CMK (cell line): ENCODE measurements around the gene TMEM219.

ENCODE experiments used
- DNase-seq: peaks from one replicate; pipeline ENCODE4 v3.0.0-alpha.2; 2010; ENCODE audit warnings: low read depth

The TMEM219 gene

DNA sequence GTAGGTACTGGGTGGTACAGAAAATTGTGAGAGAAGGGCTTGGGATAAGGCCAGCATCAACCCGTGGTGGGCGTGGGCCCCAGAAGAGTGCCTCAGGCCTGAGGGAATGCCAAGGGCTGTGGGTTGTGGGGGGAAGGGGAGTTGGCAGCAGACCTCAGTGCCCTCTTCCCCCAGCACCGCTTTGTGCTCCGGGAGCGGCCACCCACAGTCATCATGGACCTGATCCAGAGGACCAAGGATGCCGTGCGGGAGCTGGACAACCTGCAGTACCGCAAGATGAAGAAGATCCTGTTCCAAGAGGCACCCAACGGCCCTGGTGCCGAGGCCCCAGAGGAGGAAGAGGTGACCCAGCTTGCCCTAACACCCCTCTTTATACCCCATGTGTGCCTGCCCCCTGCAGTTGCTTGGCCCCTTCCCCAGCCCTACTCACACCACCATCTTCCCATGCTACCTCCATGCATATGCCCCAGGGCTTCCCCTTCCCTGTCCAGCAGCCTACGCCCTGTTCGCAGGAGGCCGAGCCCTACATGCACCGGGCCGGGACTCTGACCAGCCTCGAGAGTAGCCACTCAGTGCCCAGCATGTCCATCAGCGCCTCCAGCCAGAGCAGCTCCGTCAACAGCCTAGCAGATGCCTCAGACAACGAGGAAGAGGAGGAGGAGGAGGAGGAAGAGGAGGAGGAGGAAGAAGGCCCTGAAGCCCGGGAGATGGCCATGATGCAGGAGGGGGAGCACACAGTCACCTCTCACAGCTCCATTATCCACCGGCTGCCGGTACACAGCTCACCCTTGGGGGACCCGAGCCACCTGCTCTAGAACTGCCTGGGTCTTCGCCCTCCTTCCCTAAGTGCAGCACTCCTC is 20.9 kb downstream of the TMEM219 start:
- no peak for DNase-seq

DNA sequence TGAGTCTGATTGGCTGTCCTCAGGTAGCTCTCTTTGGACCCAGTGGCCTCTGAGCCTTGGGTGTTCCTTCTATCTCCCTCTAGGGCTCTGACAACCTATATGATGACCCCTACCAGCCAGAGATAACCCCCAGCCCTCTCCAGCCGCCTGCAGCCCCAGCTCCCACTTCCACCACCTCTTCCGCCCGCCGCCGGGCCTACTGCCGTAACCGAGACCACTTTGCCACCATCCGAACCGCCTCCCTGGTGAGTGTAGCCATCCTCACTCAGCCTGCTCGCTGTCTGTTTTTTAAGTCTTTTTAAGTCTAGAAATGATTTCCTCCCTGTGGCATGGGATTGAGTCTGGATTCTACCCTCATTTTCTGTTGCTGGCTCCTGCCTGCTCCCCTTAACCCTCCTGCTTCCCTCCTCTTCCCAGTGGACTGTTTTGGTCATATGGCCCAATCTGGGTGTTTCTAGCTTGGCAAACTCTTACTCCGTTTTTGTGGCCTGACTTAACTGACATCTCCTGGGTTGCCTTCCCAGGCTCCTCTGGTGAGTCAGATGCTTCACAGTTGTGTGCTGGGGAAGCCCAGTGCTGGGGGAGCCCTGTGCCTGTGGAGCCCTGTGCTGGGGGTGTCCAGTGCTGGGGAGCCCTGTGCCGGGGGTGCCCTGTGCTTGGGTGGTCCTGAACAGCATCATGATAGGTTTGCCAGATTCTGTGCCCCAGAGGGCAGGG is 21.7 kb downstream of the TMEM219 start:
- DNase-seq: no peak

DNA sequence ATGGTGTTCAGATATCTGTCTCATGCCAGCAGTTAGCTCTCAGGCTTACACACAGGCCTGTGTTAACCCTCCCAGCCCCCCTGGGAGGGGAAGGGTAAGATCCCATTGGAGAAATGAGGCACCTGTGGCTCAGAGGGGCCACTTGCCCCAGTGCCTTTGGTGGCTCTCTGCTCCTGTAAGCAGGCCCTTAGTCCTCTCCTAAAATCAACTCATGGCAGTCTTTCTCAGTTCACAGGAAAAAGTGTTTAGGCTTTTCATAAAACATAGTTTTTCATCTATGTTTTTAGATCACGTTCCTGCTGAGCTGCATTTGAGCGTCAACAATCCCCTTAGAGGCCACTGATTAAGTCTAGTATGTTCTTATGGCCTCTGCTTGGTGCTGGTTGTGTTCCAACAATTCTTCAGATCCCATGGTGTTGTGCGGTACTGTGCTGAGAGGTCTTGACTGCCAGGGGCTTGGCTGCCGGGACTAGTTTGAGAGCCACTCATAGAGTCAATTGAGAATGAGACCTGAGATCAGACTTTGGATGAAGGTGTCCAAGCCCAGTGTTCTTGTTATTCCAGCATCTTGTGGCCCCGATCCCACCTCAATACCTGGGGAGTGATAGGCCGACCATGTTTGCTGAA is 22.4 kb downstream of the TMEM219 start:
- no peak for DNase-seq

- no peak for DNase-seq
Measured at GRCh38 chr16:29984764-29985147, 22.9 kb downstream of the TMEM219 start.

DNA sequence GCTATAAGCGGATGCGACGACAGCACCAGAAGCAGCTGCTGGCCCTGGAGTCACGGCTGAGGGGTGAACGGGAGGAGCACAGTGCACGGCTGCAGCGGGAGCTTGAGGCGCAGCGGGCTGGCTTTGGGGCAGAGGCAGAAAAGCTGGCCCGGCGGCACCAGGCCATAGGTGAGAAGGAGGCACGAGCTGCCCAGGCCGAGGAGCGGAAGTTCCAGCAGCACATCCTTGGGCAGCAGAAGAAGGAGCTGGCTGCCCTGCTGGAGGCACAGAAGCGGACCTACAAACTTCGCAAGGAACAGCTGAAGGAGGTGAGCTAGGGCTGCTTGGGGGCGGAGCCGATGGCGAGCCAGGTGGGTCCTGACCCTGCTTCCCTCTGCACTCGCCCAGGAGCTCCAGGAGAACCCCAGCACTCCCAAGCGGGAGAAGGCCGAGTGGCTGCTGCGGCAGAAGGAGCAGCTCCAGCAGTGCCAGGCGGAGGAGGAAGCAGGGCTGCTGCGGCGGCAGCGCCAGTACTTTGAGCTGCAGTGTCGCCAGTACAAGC is 23.5 kb downstream of the TMEM219 start:
- DNase-seq: no peak

- no peak for DNase-seq
Measured at GRCh38 chr16:29986231-29986630, 24.4 kb downstream of the TMEM219 start.

- no peak for DNase-seq
Measured at GRCh38 chr16:29986931-29987330, 25.1 kb downstream of the TMEM219 start.

GRCh38 chr16:29987371-29988085 is 25.6 kb downstream of the TMEM219 start:
- DNase-seq: no peak

- DNase-seq: no peak
Measured at GRCh38 chr16:29988346-29989075, 26.6 kb downstream of the TMEM219 start.

DNA sequence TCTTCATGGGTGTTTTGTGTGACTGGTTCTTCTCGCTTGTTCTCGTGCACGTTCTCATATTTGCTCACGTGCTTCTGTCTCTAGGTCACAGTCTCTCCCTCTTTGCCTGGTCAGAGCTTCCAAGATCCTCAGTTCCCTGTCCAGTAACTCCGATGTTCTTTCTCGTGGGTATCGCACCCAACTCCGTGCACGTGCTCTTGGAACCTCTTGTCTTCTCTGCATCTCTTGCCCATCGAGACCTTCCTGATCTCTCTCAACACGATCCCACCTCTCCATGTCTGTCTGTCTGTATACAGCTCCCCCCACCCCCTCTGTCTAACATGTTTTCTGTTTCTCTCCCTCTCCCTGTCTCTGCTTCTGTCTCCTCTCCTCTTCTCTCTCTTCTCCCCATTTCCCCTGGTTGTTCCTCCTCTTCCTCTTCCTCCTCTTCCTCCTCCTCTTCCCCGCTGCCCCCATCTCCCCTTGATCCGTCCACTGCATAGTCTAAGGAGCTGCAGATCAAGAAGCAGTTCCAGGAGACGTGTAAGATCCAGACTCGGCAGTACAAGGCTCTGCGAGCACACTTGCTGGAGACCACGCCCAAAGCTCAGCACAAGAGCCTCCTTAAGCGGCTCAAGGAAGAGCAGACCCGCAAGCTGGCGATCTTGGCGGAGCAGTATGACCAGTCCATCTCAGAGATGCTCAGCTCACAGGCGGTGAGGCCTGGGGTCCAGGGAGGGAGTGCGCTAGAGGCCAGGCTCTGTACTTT is 27.4 kb downstream of the TMEM219 start:
- DNase-seq: no peak

- DNase-seq: no peak
Measured at GRCh38 chr16:29990034-29990433, 28.2 kb downstream of the TMEM219 start.

DNA sequence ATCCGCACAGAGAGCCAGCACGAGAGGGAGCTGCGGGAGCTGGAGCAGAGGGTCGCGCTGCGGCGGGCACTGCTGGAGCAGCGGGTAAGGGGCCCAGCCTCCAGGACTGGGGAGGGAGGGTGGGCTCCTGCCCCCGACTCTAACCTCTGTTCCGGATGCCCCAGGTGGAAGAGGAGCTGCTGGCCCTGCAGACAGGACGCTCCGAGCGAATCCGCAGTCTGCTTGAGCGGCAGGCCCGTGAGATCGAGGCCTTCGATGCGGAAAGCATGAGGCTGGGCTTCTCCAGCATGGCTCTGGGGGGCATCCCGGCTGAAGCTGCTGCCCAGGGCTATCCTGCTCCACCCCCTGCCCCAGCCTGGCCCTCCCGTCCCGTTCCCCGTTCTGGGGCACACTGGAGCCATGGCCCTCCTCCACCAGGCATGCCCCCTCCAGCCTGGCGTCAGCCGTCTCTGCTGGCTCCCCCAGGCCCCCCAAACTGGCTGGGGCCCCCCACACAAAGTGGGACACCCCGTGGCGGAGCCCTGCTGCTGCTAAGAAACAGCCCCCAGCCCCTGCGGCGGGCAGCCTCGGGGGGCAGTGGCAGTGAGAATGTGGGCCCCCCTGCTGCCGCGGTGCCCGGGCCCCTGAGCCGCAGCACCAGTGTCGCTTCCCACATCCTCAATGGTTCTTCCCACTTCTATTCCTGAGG is 29.1 kb downstream of the TMEM219 start:
- DNase-seq: no peak

- no peak for DNase-seq
Measured at GRCh38 chr16:29991571-29991904, 29.7 kb downstream of the TMEM219 start.

- no peak for DNase-seq
Measured at GRCh38 chr16:29992344-29992967, 30.6 kb downstream of the TMEM219 start.

- DNase-seq: no peak
Measured at GRCh38 chr16:29993191-29993902, 31.5 kb downstream of the TMEM219 start.

- DNase-seq: no peak
Measured at GRCh38 chr16:29993903-29994599, 32.2 kb downstream of the TMEM219 start.

GRCh38 chr16:29994600-29995323 is 32.9 kb downstream of the TMEM219 start:
- no peak for DNase-seq
